ENCODE data around the gene DUS2. TPM values are rescaled to one million over a fixed set of nuclear protein-coding genes. Genes with fewer than 3 reads are reported as not detected.
"Not testable (repeated sequence)": the region's sequence is repeated elsewhere in the genome, so short reads cannot be mapped to it uniquely, and the experiment has no call there.

The DUS2 gene
- total RNA-seq, 2 donors from 2014 or later: 21.2 to 35.5 TPM

- DNase-seq (ENCODE audit: low spot score in 2 of 2); H3K36me3 Mint-ChIP-seq; H3K9me3 Mint-ChIP-seq: not testable (repeated sequence)
- peak overlapping the region; percentile 95 to 97 for H3K27ac Mint-ChIP-seq
- peak; percentile 10 to 25 for ATAC-seq
Measured at GRCh38 chr16:67994040-67994408, 29.1 kb upstream of the DUS2 start.

- no peak for DNase-seq (ENCODE audit: low spot score in 2 of 2)
- ATAC-seq: no peak
- peaks cover 2 to 3% of the 10 kb centered on the region in 2 donors for H3K9me3 Mint-ChIP-seq
- peak overlapping the region in 1 of 2 donors; percentile 95 for H3K27ac Mint-ChIP-seq
- peaks cover 4 to 7% of the 10 kb centered on the region in 2 donors for H3K36me3 Mint-ChIP-seq
Measured at GRCh38 chr16:67995423-67995822, 27.7 kb upstream of the DUS2 start.

GRCh38 chr16:67996666-67997065, 26.4 kb upstream of the DUS2 start:
- peaks cover 3 to 4% of the 10 kb centered on the region in 2 donors for H3K9me3 Mint-ChIP-seq
- H3K36me3 Mint-ChIP-seq: peaks cover 4 to 7% of the 10 kb centered on the region in 2 donors

GRCh38 chr16:67998231-67998778, 24.8 kb upstream of the DUS2 start:
- DNase-seq (ENCODE audit: low spot score in 2 of 2); ATAC-seq; H3K36me3 Mint-ChIP-seq; H3K9me3 Mint-ChIP-seq: not testable (repeated sequence)
- peak overlapping the region in 1 of 2 donors; percentile 84 for H3K27ac Mint-ChIP-seq

More at GRCh38 chr16:67996666-67997065, 26.4 kb upstream of the DUS2 start:
- H3K27ac Mint-ChIP-seq: no peak overlapping the region
- ATAC-seq: no peak
- DNase-seq (ENCODE audit: low spot score in 2 of 2): no peak

GRCh38 chr16:67998779-67999688, 24.1 kb upstream of the DUS2 start, which contains the start of gene DPEP2:
DPEP2 (minus strand) TSS chr16:67999484; CDS start chr16:67993212, 6,272 bp downstream.
- ATAC-seq (peak; percentile 85 to 86), DNase-seq (ENCODE audit: low spot score in 2 of 2) (peak; percentile 53 to 67)
- H3K9me3 Mint-ChIP-seq, H3K36me3 Mint-ChIP-seq: not testable (repeated sequence)
- peak within 1 kb of the TSS; percentile 84 to 92 for H3K27ac Mint-ChIP-seq

GRCh38 chr16:67999985-68000384, 23.1 kb upstream of the DUS2 start:
- Mint-ChIP-seq H3K9me3 (peaks cover 3 to 4% of the 10 kb centered on the region in 2 donors), H3K36me3 (peaks cover 4 to 7% of the 10 kb centered on the region in 2 donors)

GRCh38 chr16:68000450-68000849, 22.6 kb upstream of the DUS2 start:
- DNase-seq (ENCODE audit: low spot score in 2 of 2) (no peak), ATAC-seq (no peak)
- Mint-ChIP-seq H3K9me3 (peaks cover 3 to 4% of the 10 kb centered on the region in 2 donors), H3K36me3 (peaks cover 4 to 7% of the 10 kb centered on the region in 2 donors), H3K27ac (peak overlapping the region in 1 of 2 donors; percentile 84)

More at GRCh38 chr16:67999985-68000384, 23.1 kb upstream of the DUS2 start:
- peak overlapping the region; percentile 84 to 92 for H3K27ac Mint-ChIP-seq
- DNase-seq (ENCODE audit: low spot score in 2 of 2) (no peak), ATAC-seq (peak; percentile 12 to 38)

- DNase-seq (ENCODE audit: low spot score in 2 of 2): no peak
- peaks cover 4 to 7% of the 10 kb centered on the region in 2 donors for H3K36me3 Mint-ChIP-seq
Measured at GRCh38 chr16:68003031-68003430, 20.1 kb upstream of the DUS2 start.

GRCh38 chr16:68005211-68005610, 17.9 kb upstream of the DUS2 start:
- peak overlapping the region; percentile 36 to 88 for H3K27ac Mint-ChIP-seq
- peaks cover 0 to 4% of the 10 kb centered on the region in 2 donors for H3K9me3 Mint-ChIP-seq
- ATAC-seq: no peak
- no peaks in the 10 kb centered on the region for H3K36me3 Mint-ChIP-seq
- DNase-seq (ENCODE audit: low spot score in 2 of 2): no peak

More at GRCh38 chr16:68003031-68003430, 20.1 kb upstream of the DUS2 start:
- peaks cover 3 to 4% of the 10 kb centered on the region in 2 donors for H3K9me3 Mint-ChIP-seq
- no peak overlapping the region for H3K27ac Mint-ChIP-seq
- ATAC-seq: no peak

- no peaks in the 10 kb centered on the region for H3K36me3 Mint-ChIP-seq
- no peaks in the 10 kb centered on the region for H3K9me3 Mint-ChIP-seq
- peak overlapping the region; percentile 84 to 88 for H3K27ac Mint-ChIP-seq
- DNase-seq (ENCODE audit: low spot score in 2 of 2) (no peak), ATAC-seq (peak in 1 of 2 donors; percentile 89)
Measured at GRCh38 chr16:68005786-68006286, 17.2 kb upstream of the DUS2 start.

GRCh38 chr16:68009157-68009735, 13.8 kb upstream of the DUS2 start:
- DNase-seq (ENCODE audit: low spot score in 2 of 2) (no peak), ATAC-seq (no peak)
- H3K36me3 Mint-ChIP-seq: no peaks in the 10 kb centered on the region
- H3K27ac Mint-ChIP-seq: no peak overlapping the region
- no peaks in the 10 kb centered on the region for H3K9me3 Mint-ChIP-seq

- not testable (repeated sequence) for H3K27ac Mint-ChIP-seq; H3K9me3 Mint-ChIP-seq; H3K36me3 Mint-ChIP-seq; DNase-seq (ENCODE audit: low spot score in 2 of 2); ATAC-seq
Measured at GRCh38 chr16:68009872-68010271, 13.2 kb upstream of the DUS2 start.

- ATAC-seq (peak in 1 of 2 donors; percentile 11), DNase-seq (ENCODE audit: low spot score in 2 of 2) (no peak)
- no peaks in the 10 kb centered on the region for H3K9me3 Mint-ChIP-seq
- no peak overlapping the region for H3K27ac Mint-ChIP-seq
- no peaks in the 10 kb centered on the region for H3K36me3 Mint-ChIP-seq
Measured at GRCh38 chr16:68013440-68013839, 9.6 kb upstream of the DUS2 start.

- ATAC-seq (no peak), DNase-seq (ENCODE audit: low spot score in 2 of 2) (no peak)
- Mint-ChIP-seq H3K36me3 (no peaks in the 10 kb centered on the region), H3K27ac (no peak within 1 kb of the TSS), H3K9me3 (no peaks in the 10 kb centered on the region)
Measured at GRCh38 chr16:68015681-68016080, 7.4 kb upstream of the DUS2 start, which contains the start of gene DPEP2NB. DPEP2NB (minus strand) TSS chr16:68015911; CDS start chr16:68015770, 141 bp downstream.

GRCh38 chr16:68019167-68019680, 3.9 kb upstream of the DUS2 start:
- no peak for ATAC-seq
- H3K9me3 Mint-ChIP-seq: no peaks in the 10 kb centered on the region
- DNase-seq (ENCODE audit: low spot score in 2 of 2): no peak
- H3K27ac Mint-ChIP-seq: no peak overlapping the region
- H3K36me3 Mint-ChIP-seq: peaks cover 17 to 26% of the 10 kb centered on the region in 2 donors

- ATAC-seq (no peak), DNase-seq (ENCODE audit: low spot score in 2 of 2) (no peak)
- Mint-ChIP-seq H3K36me3 (peaks cover 17 to 26% of the 10 kb centered on the region in 2 donors), H3K27ac (peak overlapping the region; percentile 91 to 96), H3K9me3 (no peaks in the 10 kb centered on the region)
Measured at GRCh38 chr16:68021490-68021889, 1.6 kb upstream of the DUS2 start.

All from activated naive CD4-positive, alpha-beta T cell treated with anti-CD3 and anti-CD28 coated beads, Interleukin-2, amount 50 U/mL, for 72 hours (primary cell).